Lung microvascular endothelial cell (primary cell): ENCODE results near the gene FAM161A. TPM values are rescaled to one million over a fixed set of nuclear protein-coding genes. Genes with fewer than 3 reads are reported as not detected.

ENCODE experiments used
- DNase-seq, 2 donors: peaks; one replicate each; pipeline versions ENCODE4 v3.0.0 to v3.0.0-alpha.2; 2010; ENCODE audit warnings: low read depth in 2 of 2
- total RNA-seq: library from RNA; depleted of rRNA; stranded (reverse); fragments of >200 nt; gene quantifications from 2 replicates; pipeline ENCODE4 v1.2.1, GENCODE V29; 2014

The FAM161A gene
- total RNA-seq, 1 donor from 2014 or later: 0.99 TPM

- no peak for DNase-seq
Observed at GRCh38 chr2:61787941-61788563, 65.8 kb downstream of the FAM161A start.

GRCh38 chr2:61786876-61787275, 67.0 kb downstream of the FAM161A start:
- no peak for DNase-seq

GRCh38 chr2:61785583-61785982, 68.3 kb downstream of the FAM161A start:
- DNase-seq: no peak

GRCh38 chr2:61784643-61785042, 69.2 kb downstream of the FAM161A start:
- DNase-seq: no peak

- no peak for DNase-seq
Observed at GRCh38 chr2:61775956-61776570, 77.8 kb downstream of the FAM161A start.

Other genes starting within 250 kb of the FAM161A start
- gene CCT4, start 34.6 kb upstream of the FAM161A start, total RNA-seq: 123 and 134 TPM in 2 replicates
- 26.6 and 27.0 TPM in 2 replicates for gene COMMD1, start 51.6 kb upstream of the FAM161A start, total RNA-seq